ENCODE measurements around the gene LRP1B.

Gene LRP1B

DNA sequence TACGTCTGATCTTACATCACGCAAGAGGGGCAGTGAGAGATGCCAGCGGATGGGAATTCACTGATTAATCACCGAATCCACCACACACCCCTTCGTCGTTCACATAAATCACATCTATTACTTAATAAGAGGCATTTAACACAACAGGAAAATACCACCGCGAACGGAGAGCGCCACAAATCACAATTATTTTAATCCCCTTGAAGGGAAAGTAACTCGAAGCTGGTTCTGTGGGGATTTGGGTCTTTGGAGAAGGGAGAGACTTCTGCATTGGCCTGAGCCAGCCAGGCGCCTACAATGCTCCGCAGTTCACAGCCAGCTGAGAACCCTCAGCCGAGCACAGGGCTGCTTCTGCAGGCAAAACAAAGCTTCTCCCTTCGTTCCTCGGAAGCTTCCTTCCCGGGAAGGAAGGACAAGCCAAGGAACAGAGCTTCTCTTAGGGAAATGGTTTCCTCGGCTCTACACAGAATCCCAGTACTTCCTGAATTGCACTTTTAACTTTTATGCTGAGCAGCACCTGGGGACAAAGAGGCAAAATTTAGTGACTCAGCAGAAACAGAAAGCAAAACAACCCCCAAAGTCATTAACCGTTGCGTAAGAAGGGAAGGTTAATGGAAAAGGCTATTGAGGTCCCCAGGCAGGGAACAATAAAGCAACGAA, at the start of gene LRP1B:
Gene LRP1B, minus strand, starts transcription at position 7 of the 660 bp plus-strand sequence. CDS start 287 bp downstream, outside the sequence.
- DNase-seq, result no peak

DNA sequence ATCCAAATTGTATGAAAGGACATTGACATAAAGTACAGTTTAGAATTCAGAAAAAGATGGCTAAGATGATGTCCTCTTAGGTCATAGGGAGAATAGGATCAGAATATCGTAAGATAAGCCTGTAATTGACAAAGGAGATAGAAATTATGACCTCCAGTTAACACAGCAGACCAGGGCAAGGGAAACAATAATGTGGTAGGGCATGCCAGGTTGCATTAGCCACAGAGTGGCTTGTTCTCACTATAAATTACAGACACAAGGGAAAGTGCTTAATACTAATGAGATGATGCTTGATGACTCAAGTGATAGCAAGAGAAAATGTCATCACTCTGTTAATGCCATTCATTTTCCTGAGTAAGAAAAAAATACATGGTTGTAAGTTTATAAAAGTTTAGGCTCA, 48.9 kb upstream of the LRP1B start:
- no peak for DNase-seq

DNA sequence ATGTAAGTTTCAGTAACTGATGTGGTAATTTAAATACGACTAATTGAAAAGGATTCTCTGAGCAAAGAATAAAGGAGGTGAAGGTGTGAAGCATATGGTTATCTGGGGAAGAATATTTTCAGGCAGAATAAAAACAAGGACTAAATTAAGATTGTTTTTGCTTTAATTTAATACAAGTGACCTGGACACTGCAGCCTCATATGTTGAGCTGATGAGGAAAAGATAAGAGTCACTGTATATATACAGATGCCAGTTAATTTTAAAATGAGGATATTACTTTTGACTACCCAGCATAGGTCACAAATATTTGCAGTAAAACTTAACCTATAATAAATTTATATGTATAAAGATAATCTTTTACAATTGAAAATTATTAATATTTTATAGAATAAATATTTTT, 47.8 kb upstream of the LRP1B start:
- no peak for DNase-seq

DNA sequence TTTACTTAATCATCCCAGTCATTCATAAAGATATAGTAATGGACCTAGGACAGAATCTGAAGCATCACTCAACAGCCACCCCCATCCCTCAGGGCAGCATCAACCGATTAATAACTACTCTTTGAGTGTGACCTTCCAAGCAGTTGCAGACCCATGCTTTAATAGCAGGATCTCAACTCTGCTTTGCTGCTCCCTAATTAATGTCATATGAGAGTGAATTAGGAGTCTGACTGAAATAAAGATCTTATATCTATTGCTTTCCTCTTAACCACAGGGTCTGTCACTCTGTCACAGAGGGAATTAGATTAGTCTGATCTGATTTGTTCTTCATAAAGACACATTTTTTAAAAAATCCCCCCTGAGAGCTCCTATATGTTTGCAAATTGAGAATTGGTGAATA, 46.1 kb upstream of the LRP1B start:
- DNase-seq, result no peak

DNA sequence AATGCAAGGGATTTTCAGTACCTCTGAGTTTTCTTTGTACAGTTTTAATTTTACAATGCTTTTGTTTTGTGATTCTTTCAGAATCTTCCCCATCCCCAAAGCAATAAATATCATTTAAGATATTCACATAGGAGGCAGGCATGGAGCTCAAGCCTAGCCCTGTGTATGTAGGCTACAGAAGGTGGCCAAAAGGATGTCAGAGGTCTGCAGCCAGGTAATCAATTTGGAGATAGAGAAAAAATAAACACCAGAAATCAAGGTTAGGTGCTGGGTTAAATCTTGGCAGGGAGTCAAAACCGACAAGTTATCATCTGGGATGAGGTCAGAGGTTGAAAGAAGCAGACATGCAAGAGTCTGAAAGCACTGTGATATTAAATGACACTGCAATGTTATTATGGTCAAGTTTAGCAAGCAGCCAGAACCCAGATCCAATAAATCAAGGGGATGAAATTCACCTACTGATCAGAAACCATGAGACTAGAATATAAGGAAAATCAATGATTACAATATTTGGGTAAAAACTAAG, 45.1 kb upstream of the LRP1B start:
- DNase-seq, result no peak

DNA sequence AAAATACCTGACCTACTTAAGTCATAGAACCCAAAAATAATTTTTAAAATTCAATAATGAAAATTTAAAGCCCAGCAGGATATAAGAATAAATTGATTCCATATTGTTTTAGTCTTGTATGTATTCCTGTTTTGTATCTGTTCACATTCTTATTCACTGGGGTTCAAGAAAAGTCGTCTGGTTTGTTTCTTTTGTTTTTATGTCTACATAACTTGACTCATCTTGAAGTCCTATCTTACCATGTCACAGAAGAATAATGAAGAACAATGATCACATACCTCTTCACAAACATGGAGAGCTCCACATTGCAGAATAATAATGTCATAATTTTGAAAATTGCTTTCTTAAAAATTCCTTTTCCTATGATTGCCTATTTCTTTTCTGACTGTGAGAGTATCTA, 43.4 kb upstream of the LRP1B start:
- DNase-seq, result no peak

DNA sequence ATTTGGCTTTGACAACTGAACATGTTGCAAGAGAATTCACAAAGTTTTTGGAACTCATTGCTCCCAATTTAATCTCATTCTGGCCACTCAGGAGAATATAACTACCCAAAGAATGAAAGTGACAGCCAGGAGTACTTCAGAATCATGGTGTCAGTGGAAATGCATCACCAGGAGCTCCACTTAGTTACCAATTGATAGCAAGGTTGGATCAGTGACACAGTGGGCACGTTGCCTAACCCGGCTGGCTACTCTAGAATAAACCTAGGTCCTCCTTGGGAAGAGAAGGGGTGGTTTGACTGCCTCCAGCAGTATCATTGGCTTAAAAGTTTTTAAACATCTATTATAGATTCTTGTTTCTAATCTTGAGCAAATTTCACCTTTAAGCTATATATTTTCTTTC, 40.0 kb upstream of the LRP1B start:
- DNase-seq, result no peak

DNA sequence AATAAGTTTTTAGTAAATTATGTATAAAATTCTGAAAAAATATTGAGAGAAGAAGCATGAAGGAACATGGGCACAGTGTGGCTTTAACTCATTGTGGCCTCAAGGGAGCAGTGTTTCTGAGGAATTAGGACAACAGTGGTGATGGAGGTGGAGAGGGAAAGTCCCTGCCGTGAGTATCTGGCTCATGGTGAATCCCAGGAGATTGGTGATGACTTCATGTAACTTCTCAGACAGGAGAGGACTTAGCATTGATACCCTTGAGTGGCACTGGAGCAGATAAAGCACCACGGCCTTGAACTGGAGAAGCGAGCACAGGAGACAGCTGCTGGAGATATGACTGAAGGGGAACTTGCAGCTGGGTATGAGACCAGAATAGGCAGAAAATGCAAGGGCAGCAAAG, 35.0 kb upstream of the LRP1B start:
- DNase-seq, result no peak

DNA sequence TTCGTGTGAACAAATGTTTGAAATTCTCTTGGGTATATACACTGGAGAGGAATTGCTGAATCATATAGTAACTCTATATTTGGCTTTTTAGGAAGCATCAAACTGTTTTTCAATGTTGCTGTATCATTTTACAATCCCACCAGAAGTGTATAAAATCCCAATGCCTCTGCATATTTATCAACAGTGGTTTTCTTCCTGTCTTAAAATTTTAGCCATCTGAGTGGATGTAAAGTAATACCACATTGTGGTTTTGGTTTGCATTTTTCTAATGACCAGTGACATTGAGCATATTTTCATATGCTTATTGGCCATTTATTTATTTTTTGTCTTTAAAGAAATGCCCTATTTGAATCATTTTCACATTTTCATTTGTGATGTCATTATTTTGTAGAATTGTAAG, 22.8 kb upstream of the LRP1B start:
- no peak for DNase-seq

DNA sequence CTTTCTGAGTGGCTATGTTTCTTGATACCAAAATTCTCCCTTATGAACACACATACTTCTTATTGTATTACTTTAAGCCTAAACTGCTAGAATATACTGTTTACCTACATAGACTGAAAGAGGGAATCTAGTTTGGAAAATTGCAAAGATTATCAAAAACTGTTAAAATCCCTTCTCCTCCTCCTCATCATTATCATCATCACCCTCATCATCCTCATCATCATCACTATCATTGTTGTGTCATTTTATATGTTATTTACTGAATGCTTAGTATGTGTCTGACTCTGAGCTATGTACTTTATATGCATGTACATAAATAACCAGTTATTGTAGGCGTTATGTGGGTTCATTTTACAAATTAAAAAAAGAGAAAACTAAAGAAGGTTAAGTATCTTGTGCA, 19.6 kb upstream of the LRP1B start:
- DNase-seq, result no peak

DNA sequence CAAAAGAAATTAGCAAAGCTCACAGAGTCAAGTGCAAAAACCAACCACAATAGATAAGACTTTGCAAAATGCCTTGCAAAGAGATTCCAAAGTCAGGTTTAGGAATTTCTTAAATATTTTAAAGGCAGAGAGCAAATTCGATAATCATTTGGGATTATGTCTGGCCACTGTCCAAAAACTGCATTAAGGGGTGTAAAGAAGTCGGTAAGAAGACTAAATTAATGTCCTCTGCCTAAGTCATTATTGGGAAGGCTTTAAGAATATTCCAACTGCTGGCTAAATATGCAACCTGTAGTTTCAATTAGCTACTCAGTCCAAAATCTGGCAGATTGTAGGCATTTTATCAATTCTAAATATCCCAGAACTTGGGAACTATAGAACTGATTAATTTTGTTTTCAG, 13.7 kb upstream of the LRP1B start:
- no peak for DNase-seq

DNA sequence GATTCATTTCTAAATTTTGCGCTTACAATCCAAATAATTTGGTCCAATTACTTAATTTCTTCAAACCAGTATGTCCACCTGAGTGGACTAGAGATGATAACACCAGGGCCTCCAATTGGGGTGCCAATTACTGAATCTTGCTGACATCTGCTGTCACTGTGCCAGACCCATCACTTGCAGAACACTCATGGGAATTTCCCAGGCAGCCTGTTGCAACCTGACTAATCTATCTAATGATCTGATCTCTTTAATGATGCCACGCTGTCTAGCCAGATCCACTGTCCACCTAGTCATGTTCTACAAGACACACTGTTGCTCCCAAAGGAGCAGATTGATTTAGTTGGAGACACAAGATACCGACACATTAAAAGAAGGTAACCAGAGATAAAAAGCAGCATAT, 11.8 kb upstream of the LRP1B start:
- no peak for DNase-seq

DNA sequence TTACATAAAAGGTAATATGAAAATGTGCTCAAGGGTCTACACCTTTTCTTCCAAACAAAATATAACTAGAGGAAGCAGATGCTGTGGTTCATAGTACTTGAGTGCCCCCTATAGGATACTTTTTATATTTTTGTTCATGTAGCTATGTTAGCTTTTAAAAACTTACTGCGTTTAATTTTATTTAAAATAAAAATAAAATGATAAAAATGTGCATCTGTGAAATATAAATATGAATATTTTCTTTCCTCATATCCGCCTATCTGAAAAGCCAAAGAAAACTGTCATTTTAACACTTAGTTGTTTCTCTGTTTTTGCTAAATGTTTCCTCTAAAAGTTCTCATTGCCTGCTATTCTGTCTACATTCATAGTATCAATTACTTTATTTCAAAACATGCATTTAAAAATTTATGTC, 9.6 kb upstream of the LRP1B start:
- no peak for DNase-seq

DNA sequence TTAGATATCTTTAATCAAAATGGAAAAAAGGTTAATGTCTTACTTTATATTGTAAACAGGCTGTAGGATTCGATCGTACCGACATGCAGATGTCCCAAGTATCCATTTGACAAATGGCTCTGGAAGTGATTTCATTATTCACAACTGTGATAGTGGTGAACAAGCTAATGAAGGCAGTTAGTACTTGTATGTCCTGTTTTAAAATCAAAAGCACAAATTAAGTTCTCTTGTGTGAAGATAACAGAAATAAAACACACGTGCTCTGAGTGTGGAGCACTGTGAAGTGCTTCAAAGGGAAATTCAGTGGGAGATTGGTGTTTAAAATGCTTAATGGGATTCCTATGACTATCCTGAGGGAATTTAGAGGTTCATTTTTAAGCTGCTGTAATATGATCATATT, 8.6 kb upstream of the LRP1B start:
- DNase-seq, result no peak

DNA sequence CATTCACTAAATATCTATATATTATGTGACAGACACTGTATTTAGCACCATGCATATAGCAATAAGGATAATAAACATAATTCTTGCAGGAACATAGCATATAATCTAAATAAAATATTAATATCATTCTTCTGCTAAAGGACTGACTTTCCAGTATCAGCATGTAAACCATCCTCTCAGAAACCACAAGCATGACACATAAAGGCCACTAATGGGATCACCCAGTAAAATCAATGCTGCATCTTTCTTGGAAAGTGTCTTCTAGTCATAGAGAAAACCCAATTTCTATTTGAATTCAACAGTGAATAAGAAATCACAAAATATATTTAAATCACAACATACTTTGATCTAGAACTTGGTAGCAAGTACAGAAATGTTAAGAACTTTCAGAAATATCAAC, 5.8 kb upstream of the LRP1B start:
- DNase-seq, result no peak

DNA sequence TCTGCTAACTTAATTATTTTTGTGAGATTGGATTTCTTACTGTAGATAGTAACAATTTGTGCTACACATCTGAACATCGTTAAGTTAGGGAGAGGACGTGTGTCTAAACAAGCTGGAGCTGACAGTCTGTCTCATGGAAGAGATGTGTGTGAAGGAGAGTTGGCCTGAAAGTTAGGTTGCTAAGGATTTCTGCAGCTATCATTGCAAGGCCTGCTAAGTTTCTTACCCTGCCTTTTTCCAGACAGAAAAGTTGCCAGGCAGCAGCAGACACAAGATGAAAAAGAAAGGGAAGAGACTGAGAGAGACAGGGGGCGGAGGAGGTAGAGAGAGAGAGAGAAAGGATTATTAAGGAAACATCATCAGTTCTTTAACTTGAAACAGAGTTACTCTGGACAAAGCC, 4.1 kb upstream of the LRP1B start:
- DNase-seq, result no peak

DNA sequence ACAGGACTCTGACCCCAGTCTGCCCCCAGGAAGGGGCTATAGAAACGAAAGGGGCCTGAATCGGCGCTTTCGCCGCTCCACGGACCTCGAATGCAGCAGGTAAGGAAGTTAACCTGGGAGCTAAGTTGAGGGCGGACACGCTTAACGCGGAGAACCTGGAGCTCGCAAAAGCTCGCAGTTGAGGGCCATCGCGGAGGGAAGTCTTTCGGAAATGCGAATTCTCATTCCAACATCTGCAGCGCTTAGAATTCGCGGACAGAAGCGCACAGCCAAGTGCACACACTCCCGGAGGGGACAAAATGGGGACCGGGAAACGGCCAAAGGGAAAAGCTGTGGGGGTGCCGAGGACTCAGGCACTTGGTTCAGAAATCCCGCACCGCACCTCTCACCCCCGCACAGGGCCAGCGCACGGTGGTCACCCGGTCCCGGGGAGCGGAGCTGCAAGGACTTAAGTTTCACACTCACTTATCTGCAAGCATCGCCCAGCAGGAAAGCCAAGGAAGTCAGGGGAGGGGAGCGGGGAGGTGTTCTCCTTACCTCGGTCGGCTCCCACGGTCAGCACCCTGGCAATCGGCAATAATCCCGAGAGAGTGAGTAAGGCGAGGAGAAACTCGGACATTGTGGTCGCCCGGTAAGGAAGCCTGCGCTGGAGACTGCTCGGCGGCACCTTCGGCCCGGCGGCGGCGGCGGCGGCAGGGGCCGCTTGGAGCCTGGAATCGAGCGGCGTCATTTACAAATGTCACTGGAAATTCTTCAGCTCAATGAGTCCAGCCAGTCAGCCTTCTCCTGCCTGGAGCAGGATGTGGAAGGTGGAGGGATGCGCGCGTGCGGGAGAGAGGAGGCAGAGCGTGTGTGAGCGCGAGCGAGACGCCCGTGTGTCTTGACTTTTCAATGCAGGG, 456 bp downstream of the LRP1B start:
- DNase-seq, result no peak

DNA sequence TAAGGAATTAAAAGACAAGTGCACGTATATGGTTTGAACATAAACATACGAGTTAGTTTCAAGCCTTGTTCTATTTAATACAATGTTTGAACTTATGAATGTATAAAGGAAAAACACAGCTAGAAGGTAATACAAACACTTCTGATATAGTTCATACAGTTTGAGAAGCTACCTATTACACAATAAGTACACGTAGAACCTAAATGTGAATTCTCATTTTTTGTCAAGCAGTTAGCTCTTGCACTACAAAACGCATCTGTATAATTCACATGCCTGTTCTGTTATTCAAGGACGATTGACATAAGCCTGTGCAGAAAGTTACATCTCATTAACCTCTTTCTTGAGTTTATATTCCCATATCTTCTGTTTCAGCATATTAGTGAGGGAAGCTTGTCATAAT, 2.7 kb downstream of the LRP1B start:
- DNase-seq, result no peak

DNA sequence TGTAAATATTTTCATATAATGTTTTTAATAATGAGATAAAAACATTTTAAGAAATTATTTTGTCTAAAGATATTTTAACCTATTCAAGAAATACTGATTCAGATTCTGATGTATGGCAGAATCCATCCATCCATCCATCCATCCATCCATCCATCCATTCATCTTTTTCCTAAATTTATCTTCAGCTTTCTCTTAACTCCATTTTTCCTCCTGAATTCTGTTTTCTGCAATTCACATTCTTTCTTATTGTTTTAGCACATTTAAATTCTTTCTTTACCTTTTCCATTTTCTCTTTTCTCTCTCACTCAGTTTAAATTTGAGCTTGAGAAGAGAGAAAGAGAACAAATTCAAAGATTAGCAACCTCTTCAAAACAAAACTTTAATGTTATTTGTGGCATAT, 3.6 kb downstream of the LRP1B start:
- no peak for DNase-seq

DNA sequence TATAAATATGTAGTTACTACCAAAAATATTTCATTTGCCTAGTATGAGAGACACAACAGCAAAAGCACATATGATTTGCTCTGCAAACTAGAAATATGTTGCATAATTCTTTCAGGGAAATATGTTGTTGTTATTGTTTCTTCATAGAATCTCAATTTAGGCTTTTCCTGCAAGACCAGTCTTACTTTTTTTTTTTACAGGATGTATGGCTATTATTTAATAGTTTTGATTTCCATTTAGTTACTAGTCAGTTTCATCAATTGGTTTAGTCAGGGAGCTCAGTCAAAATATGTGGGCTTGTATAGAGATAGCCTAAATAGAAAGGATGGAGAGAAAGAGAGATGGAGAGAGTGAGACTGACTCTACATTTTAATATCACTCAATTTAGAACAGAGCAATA, 6.1 kb downstream of the LRP1B start:
- DNase-seq, result no peak

DNA sequence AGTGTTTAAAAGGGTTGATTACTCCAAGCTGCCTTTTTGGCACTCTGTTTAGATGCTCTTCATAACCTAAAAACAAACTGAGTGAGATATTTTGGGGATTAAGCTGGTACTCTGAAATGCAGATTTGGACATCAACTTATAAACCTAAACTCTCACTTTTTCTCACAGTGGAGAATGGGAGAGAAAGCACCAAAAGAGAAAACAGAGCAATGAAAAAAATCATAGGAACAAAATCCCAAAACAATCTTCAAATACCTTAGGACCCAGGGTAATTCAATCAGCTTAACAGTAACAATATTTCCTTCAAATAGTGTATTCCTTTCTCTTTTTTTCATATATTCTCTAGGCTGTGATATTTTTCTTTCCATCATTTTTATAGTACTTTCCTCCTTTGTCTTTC, 11.5 kb downstream of the LRP1B start:
- DNase-seq, result no peak

DNA sequence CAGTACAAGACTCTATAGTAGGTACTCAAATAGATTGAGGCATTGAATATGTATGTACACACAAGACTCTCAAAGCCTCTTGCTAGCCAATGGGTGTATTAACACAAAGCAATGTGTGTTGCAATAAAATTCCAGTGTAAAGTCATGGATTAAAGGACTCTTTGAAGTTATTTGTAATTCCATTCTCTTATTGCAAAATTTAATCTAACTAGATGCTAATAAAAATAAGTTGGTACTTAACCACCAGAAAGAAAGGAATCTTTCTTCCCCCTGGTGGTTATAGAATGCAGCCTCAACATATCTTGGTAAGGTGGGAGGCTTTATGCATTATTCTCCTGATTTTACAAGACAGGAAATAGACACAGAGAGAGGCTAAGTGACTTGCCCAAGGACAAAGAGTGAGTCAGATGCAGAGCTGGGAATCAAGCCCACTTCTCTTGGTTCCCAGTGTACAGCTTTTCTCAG, 18.0 kb downstream of the LRP1B start:
- no peak for DNase-seq

DNA sequence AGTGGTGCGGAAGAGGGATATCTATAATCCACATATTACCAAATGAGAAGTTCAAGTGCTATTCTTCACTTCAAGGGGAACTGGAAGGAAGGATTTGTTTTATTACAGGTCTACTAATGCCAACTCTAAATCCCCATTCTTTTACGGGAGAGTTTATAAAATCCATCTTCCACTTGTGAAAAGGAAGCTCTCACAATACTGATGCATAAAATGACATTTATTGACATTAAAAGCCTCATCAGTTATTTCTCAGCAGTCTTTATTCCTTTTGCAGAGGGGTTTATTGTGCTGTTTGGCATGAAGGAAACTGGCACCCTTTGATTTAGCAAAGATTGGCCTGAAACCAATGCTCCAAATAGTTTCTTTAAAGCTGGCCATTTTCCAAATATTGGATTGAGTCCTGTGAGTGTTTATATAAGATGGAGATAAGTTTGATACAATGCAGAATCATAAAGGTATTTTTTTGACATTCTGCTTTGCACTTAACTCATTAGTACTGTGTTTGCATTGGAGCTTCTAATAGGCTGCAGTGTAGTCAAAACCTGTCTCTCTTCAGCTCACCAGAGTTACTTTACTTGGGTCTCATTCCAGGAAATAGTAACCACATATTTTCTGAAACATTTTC, 26.6 kb downstream of the LRP1B start:
- DNase-seq, result no peak

DNA sequence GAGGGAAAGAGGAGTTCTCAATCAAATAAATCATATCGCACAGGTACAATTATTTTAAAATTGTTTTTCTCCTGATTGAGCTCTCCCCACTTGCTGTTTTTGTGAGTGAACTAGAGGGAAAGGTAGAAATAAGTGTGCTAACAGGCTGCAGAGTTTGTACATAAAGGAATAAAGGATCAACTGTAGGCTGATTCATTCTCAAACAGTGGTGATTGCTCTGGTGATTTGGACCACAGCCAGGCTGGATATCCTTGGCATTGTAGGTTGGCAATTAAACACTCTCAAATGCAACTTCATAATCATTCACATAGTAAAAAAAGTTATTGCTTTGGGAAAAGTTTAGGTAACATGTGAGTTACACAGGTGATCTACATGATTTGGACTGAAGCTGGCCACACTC, 29.8 kb downstream of the LRP1B start:
- DNase-seq, result no peak
